Activated CD8-positive, alpha-beta memory T cell treated with anti-CD3 and anti-CD28 coated beads, Interleukin-2, amount 50 U/mL, for 1 hour (primary cell): Measurements from ENCODE around the gene FBXO42.
"Not testable (repeated sequence)": the region's sequence is repeated elsewhere in the genome, so short reads cannot be mapped to it uniquely, and the experiment has no call there.

Experiments
- DNase-seq: peaks from one replicate; pipeline ENCODE4 v3.0.0-alpha.2; 2020; ENCODE audit errors: extremely low read depth

Gene FBXO42

GRCh38 chr1:16372535-16373285 lies 20.4 kb upstream of the FBXO42 start:
- DNase-seq: no peak

DNA sequence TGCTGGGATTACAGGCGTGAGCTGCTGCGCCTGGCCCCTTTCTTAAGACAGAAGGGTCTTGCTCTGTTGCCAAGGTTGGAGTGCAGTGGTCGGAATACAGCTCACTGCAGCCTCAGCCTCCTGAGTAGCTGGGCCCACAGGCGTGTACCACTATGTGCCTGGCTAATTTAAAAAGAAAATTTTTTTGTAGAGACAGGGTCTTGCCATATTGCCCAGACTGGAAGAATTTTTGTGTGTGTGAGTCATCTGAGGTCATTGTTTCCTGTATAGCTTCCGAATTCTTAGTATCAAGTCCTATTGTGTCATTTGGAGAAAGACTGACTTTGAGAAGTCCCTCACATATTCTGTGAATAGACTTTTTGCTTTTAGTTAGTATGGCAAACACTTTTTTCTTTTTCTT lies 19.4 kb upstream of the FBXO42 start:
- DNase-seq: no peak

GRCh38 chr1:16369821-16370220 lies 17.5 kb upstream of the FBXO42 start:
- no peak for DNase-seq

DNA sequence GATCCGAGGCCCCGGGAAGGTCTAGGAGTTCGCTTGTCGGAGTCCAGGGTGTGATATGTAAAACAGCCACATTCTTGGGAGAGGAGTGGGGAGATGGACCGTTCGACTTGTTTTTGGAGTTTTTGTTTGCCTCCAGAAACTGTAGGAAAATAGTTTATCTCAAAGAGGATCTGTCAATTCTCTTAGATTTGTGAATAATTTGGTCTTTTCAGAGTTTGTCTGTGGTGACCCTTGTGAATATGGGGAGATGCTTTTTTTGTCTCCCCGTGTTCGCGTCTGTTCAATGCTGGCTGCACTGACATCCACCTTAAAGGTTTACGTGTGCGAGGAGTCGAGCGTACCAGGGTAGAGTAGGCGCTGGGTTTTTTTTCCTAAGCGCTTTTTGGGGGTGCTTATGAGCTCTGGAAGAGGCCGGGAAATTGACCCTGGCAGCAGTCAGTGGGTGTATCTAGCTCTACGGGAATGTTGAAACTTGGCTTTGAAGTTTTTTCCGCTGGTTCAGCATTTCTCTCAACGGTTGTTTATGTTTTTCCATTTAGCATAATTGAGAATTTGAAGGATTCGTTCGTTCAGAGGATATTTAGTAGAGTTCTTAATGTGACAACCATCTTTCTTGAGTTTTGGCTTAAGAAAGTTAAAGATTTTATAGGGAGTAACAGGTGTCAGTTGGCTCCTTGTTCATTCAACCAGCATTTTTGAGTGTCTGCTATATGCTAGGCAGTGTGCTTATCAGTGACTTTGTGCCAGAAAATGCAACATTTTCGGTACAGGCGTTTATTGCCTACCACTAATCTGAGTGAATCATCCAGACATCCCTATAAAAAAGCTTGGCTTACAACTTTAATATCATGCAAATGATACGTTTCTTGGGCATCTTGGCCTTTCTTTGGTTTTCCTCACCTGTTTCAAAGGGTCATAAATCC lies 15.9 kb upstream of the FBXO42 start:
- DNase-seq: no peak

- DNase-seq: peak; percentile 53
Observed at GRCh38 chr1:16367258-16367967, 15.1 kb upstream of the FBXO42 start.

DNA sequence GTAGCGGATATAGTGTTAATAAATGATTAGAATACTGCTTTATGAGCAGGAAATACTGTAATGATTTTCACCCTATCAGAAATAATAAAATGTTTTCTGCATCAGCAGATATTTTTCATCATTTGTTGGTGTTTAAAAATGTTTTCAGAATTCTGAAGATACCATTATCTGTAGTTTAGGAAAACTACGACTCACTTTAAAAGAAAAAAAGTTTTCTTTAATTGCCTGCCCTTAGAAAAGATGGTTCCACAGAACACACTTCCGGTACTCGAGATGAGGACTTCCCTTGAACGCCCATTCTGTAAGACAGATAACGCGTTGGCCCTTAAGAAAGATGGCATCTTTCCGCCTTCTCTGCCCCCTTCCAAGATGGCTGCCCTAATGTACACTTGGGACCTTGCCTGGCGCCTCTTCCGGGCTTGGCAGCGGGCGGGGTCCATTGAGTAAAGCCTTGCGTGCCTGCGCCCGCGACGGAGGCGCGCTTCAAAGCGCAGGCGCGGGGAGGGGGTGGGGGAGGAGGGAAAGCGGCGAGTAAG lies 14.5 kb upstream of the FBXO42 start, which contains the start of gene SZRD1:
SZRD1 (plus strand) TSS at position 521 of the 536 bp plus-strand sequence. CDS start 16 bp downstream, outside the sequence.
- peak; percentile 89 for DNase-seq

- not testable (repeated sequence) for DNase-seq
Observed at GRCh38 chr1:16365146-16365498, 12.8 kb upstream of the FBXO42 start.

- DNase-seq: no peak
Observed at GRCh38 chr1:16356867-16357266, 4.6 kb upstream of the FBXO42 start.

DNA sequence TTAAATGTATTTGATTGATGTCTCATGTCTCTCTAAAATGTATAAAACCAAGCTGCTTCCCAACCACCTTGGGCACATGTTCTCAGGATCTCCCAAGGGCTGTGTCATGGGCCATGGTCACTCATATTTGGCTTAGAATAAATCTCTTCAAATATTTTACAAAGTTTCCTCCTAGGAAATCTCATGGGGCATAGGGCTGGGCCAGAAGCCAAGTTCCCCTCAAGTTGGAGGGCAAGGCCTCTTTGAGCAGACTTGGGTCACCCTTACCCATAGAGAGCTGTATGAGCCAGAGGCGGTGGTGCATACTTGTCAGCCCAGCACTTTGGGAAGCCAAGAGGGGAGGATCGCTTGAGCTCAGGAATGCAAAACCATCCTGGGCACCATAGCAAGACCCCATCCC lies 2.3 kb upstream of the FBXO42 start:
- DNase-seq: no peak

- DNase-seq: no peak
Observed at GRCh38 chr1:16352842-16353535, 709 bp upstream of the FBXO42 start.

GRCh38 chr1:16351456-16351993 lies 755 bp downstream of the FBXO42 start:
- no peak for DNase-seq

- no peak for DNase-seq
Observed at GRCh38 chr1:16349847-16350406, 2.4 kb downstream of the FBXO42 start.

DNA sequence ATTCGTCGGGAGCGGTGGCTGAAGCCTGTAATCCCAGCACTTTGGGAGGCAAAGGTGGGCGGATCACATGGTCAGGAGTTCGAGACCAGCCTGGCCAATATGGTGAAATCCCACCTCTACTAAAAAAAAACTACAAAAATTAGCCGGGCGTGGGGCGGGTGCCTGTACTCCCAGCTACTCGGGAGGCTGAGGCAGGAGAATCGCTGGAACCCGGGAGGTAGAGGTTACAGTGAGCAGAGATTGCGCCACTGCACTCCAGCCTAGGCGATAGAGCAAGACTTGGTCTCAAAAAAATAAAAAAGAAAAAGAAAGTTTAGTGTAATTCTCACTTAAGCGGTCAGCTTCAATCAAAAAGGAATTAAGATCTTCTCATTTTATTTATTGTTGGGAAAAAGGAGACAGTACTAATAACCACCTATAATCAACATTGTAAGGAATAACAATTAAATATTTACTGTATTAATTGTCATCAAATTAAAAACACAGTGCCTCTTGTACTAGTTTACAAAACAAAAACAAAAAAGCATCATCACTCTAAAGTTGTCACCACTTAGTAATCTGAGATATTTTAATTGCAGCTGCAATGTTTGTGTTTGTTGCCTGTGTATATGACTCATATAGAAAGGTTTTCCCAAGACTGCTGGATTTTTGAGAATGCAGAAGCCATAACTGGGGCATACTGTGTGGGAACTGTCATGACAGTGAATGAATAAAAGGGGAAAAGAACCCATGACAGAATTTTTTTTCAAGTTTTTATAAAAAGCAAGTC lies 3.7 kb downstream of the FBXO42 start:
- DNase-seq: no peak

GRCh38 chr1:16343276-16343675 lies 9.0 kb downstream of the FBXO42 start:
- DNase-seq: not testable (repeated sequence)

- no peak for DNase-seq
Observed at GRCh38 chr1:16342331-16343062, 9.8 kb downstream of the FBXO42 start.

DNA sequence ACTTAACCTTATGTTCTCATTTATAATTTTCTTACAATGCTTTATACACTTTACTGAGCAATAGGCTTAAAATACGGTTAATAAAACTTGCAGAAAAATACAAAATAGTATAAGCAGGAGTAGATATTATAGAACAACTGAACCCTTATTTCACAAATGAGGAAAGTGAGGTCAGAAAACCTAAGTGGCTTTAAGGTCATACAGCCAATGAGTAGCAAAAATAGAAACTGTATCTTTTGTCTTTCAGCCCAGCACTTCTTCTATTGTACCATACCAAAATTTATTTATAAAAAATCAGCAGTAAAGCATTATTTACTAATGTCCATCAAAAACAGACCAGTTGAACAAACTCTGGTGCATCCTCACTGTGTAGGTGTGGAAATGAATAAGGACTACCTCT lies 11.6 kb downstream of the FBXO42 start:
- DNase-seq: no peak

GRCh38 chr1:16338961-16339360 lies 13.3 kb downstream of the FBXO42 start:
- DNase-seq: no peak

DNA sequence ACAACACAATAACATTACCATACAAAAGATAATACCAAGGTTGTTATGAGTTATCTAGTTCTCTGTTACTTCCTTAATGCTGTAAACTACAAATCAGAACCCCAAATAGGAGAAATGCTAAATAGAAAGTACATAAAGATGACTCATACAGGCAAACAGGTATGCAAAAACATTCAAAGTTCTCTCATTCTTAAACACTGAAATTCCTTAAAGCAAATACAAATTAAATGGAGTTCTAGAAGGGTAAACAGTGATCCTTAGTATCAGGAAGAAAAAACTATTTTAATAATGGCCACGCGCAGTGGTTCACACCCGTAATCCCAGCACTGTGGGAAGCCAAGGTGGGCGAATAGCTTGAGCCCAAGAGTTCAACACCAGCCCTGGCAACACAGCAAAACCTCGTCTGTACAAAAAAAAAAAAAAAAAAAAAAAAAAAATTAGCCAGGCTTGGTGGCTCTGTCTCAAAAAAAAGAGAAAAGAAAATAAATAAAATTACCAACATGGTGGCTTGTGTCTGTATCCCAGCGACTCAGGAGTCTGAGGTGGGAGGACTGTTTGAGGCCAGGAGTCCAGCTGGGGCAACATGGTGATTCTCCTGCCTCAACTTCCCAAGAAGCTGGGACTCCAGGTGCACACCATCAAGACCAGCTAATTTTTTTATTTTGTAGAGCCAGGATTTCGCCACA lies 17.5 kb downstream of the FBXO42 start:
- DNase-seq: no peak
